ENCODE data around the gene MSI2.

DNA sequence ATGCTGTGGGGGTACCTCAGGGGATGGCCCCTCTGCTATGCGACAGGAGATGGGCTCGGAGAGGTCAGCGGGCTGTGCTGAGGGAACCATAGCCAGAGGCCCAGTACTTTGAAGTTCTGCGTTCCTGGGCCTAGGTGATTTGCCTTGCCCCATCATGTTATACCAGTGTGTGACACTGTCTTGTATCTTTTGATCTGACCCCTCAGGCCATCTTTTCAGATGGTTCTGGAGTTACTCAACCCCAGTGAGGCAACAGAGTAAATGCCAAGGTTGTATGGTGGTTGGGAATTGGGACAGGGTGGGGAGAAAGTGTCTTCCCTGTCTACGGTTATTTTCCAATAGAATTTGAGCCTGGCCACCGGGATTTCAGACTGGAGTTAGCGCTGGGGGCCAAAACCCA lies 8.5 kb downstream of the MSI2 start:
- no peak for TF ChIP-seq POLR2A (IDR thresholded peaks at IDR 0.05; ENCODE audit: low read depth, low read length)
- TF ChIP-seq TAF1 (IDR thresholded peaks at IDR 0.05; ENCODE audit: borderline replicate concordance, low read depth, low read length), result no peak
- TF ChIP-seq POLR2AphosphoS5 (IDR thresholded peaks at IDR 0.05; ENCODE audit: low read depth, low read length), result no peak
